Lung (tissue), 12 donors: Measurements from ENCODE around the gene FEN1. TPM values are rescaled to one million over a fixed set of nuclear protein-coding genes. Genes with fewer than 3 reads are reported as not detected.

Experiments
- ATAC-seq: fragments of 200-7000 bp; cut with Tn5 transposase; one replicate; pipeline ENCODE4 v1.9.1; 2020; ENCODE audit warnings: moderate number of reproducible peaks; ENCODE audit not compliant: insufficient read depth, low FRiP score
- DNase-seq, 3 donors: peaks; one replicate each; pipeline ENCODE4 v3.0.0-alpha.2; 2013 to 2017
- H3K27ac ChIP-seq, 2 donors: one replicate each; pipeline ENCODE4 v1.5.1; 2013; ENCODE audit warnings: mild to moderate bottlenecking in 2 of 2, moderate library complexity in 2 of 2, control low read depth in 1 of 2, inconsistent platforms in 1 of 2, low read depth in 1 of 2, low read length in 1 of 2
- H3K27me3 ChIP-seq, 3 donors: one replicate each; pipeline ENCODE4 v1.5.1; 2013; ENCODE audit warnings: low read length in 2 of 3; ENCODE audit not compliant: control insufficient read depth in 3 of 3, insufficient read depth in 3 of 3
- H3K36me3 ChIP-seq, 4 donors: one replicate each; pipeline ENCODE4 v1.5.1; 2013; ENCODE audit warnings: low read length in 4 of 4, mild to moderate bottlenecking in 1 of 4, moderate library complexity in 1 of 4; ENCODE audit not compliant: control insufficient read depth in 4 of 4, insufficient read depth in 4 of 4
- H3K4me1 ChIP-seq, 5 donors: one replicate each; pipeline ENCODE4 v1.5.1; 2013; ENCODE audit warnings: low read length in 5 of 5, mild to moderate bottlenecking in 2 of 5, moderate library complexity in 1 of 5; ENCODE audit not compliant: control insufficient read depth in 5 of 5, insufficient read depth in 5 of 5
- H3K4me3 ChIP-seq: one replicate; pipeline ENCODE4 v1.5.1; 2013; ENCODE audit warnings: mild to moderate bottlenecking, control low read depth, moderate library complexity
- H3K9ac ChIP-seq, 2 donors: one replicate each; pipeline ENCODE4 v1.5.1; 2013; ENCODE audit warnings: low read length in 2 of 2, control low read depth in 1 of 2; ENCODE audit not compliant: insufficient read depth in 1 of 2
- H3K9me3 ChIP-seq, 4 donors: one replicate each; pipeline ENCODE4 v1.5.1; 2013; ENCODE audit warnings: low read length in 3 of 4, mild to moderate bottlenecking in 1 of 4, moderate library complexity in 1 of 4; ENCODE audit not compliant: control insufficient read depth in 4 of 4, insufficient read depth in 3 of 4
- CTCF ChIP-seq: IDR thresholded peaks from 2 replicates; pipeline ENCODE4 v1.5.1; 2012; ENCODE audit warnings: mild to moderate bottlenecking; ENCODE audit errors: control extremely low read depth, extremely low read depth
- WGBS, 2 donors: extraction: QIAGEN DNeasy Blood & Tissue Kit; methylation state at CpG; one replicate each; pipeline ENCODE4 v1.1.7; 2013; 5-methylcytosine and 5-hydroxymethylcytosine counted together
- polyA plus RNA-seq, 2 donors: library from polyadenylated mRNA; stranded (reverse); fragments of 200-250 nt; gene quantifications; one replicate each; pipeline ENCODE4 v1.2.1, GENCODE V29; 2013
- total RNA-seq, 2 donors: library from RNA; depleted of rRNA in 1 of 2; stranded (reverse); fragments of >200 nt in 1 of 2; gene quantifications; one replicate each; pipeline ENCODE4 v1.2.1, GENCODE V29; 2014 to 2021
- donor health status: control.
- donor health status: control.
- donor health status: Bipolar disorder and iron deficiency.
- donor health status: healthy.
- donor health status: DM: yes; HTN: yes; CAD: no.

The FEN1 gene
- total and polyA plus RNA-seq, 4 donors = 6.4 to 13.2 (median 10.2) TPM

GRCh38 chr11:61760946-61761345, 31.8 kb upstream of the FEN1 start:
- H3K4me1 ChIP-seq = peaks cover 0 to 11% (median 0%) of the 10 kb centered on the region in 5 donors
- no peak for TF ChIP-seq CTCF
- no peak overlapping the region for H3K27ac ChIP-seq
- no peak overlapping the region for H3K9ac ChIP-seq
- H3K36me3 ChIP-seq = no peaks in the 10 kb centered on the region
- ATAC-seq (no peak), DNase-seq (no peak)
- 76 to 88% methylated on average over 9 to 13 of the region's 13 CpGs for WGBS, 2 donors
- H3K27me3 ChIP-seq = no peaks in the 10 kb centered on the region
- H3K9me3 ChIP-seq = no peaks in the 10 kb centered on the region
- no peak overlapping the region for H3K4me3 ChIP-seq

DNA sequence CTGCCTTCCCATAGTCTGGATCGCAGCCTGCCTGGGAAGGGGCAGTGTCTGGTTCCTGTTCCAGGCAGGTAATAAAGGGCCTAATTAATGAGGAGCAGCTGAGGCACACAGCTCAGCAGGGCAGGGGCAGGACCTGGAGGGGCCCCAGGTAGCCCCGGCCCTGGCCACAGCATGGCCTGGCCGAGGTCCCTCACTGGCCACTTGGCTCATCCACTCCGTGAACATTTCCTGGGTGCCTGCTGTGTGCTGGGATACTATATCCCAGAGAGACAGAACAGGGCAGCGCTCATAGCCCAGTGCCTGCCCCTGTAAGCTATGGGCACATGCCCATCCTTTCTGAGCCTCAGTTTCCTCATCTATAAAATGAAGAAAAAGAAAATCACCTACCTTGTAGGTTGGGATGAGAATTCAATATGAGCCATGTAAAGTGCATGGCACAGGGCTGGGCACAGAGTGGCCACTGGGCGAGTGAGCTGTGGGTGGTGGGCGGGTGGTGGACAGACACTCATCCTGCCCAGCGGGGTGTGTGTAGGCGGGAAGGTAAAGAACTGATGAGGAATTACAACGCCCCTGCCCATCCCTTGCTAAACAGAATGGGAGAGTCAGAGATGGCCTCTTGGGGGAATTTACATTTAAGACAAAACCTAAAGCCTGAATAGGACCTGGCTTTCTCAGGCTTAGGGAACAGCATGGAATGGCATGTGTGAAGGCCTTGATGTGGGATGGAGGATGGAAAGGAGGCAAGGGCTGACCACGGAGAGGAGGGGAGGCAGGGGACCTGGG, 31.1 kb upstream of the FEN1 start:
- H3K9ac ChIP-seq = no peak overlapping the region
- WGBS, 2 donors = 75 to 87% methylated on average over 11 of the region's 11 CpGs
- no peak overlapping the region for H3K4me3 ChIP-seq
- H3K36me3 ChIP-seq = no peaks in the 10 kb centered on the region
- ATAC-seq (no peak), DNase-seq (no peak)
- H3K27me3 ChIP-seq = no peaks in the 10 kb centered on the region
- TF ChIP-seq CTCF = no peak
- no peak overlapping the region for H3K27ac ChIP-seq
- peaks cover 0 to 11% (median 0%) of the 10 kb centered on the region in 5 donors for H3K4me1 ChIP-seq
- no peaks in the 10 kb centered on the region for H3K9me3 ChIP-seq

GRCh38 chr11:61762223-61762615, 30.5 kb upstream of the FEN1 start:
- Histone ChIP-seq H3K4me1 (peaks cover 0 to 11% (median 0%) of the 10 kb centered on the region in 5 donors), H3K9ac (no peak overlapping the region), H3K36me3 (no peaks in the 10 kb centered on the region), H3K9me3 (no peaks in the 10 kb centered on the region), H3K4me3 (no peak overlapping the region), H3K27ac (no peak overlapping the region), H3K27me3 (no peaks in the 10 kb centered on the region)
- TF ChIP-seq CTCF = no peak
- ATAC-seq (no peak), DNase-seq (no peak)
- 62 to 70% methylated on average over 10 of the region's 10 CpGs for WGBS, 2 donors
